CD4-positive, CD25-positive, alpha-beta regulatory T cell (primary cell): Measurements from ENCODE around the gene RTN3. TPM values are rescaled to one million over a fixed set of nuclear protein-coding genes. Genes with fewer than 3 reads are reported as not detected.
A peak's percentile ranks its signal among the peaks of the same experiment; 100 is the strongest.

Source experiments
- ATAC-seq, 2 donors: fragments of 150-1000 bp; cut with Tn5 transposase; one replicate each; pipeline ENCODE4 v1.10.0; 2021; ENCODE audit warnings: low read depth in 2 of 2, moderate number of reproducible peaks in 2 of 2, moderate library complexity in 1 of 2
- DNase-seq, 3 donors: peaks; one replicate each; pipeline versions ENCODE4 v3.0.0 to v3.0.0-alpha.2; 2012 to 2022; ENCODE audit warnings: mixed read lengths in 1 of 3
- H3K27ac ChIP-seq: one replicate; pipeline ENCODE4 v1.7.0; 2013; ENCODE audit warnings: mild to moderate bottlenecking, low read length; ENCODE audit not compliant: insufficient read depth, poor library complexity, severe bottlenecking
- H3K27me3 ChIP-seq: one replicate; pipeline ENCODE4 v1.7.0; 2013; ENCODE audit warnings: low read length; ENCODE audit not compliant: control insufficient read depth, insufficient read depth
- H3K36me3 ChIP-seq: one replicate; pipeline ENCODE4 v1.7.0; 2013; ENCODE audit warnings: mild to moderate bottlenecking, low read length, moderate library complexity; ENCODE audit not compliant: control insufficient read depth, insufficient read depth
- H3K4me1 ChIP-seq: 2 replicates; pipeline ENCODE4 v1.7.0; 2013; ENCODE audit warnings: mild to moderate bottlenecking, low read length; ENCODE audit not compliant: insufficient read depth, control insufficient read depth, poor library complexity, severe bottlenecking
- H3K4me3 ChIP-seq: one replicate; pipeline ENCODE4 v1.7.0; 2013; ENCODE audit warnings: low read depth, mild to moderate bottlenecking, low read length, moderate library complexity
- H3K9me3 ChIP-seq, 2 experiments: 1 replicate in 1 of 2; 2 replicates in 1 of 2; pipeline ENCODE4 v1.7.0; 2013; ENCODE audit warnings: low read length in 2 of 2, mild to moderate bottlenecking in 1 of 2, moderate library complexity in 1 of 2; ENCODE audit not compliant: control insufficient read depth in 2 of 2
- H3K27ac Mint-ChIP-seq, 3 donors: one replicate each; pipeline ENCODE4 v1.8.0; 2020 to 2022; ENCODE audit warnings: mild to moderate bottlenecking in 3 of 3, mixed read lengths in 3 of 3, moderate library complexity in 2 of 3
- H3K27me3 Mint-ChIP-seq: one replicate; pipeline ENCODE4 v1.8.0; 2022; ENCODE audit warnings: mild to moderate bottlenecking, mixed read lengths
- H3K36me3 Mint-ChIP-seq: one replicate; pipeline ENCODE4 v1.8.0; 2020; ENCODE audit warnings: mixed read lengths
- H3K4me1 Mint-ChIP-seq, 4 donors: one replicate each; pipeline ENCODE4 v1.8.0; 2020 to 2022; ENCODE audit warnings: mixed read lengths in 4 of 4, mild to moderate bottlenecking in 1 of 4
- H3K4me3 Mint-ChIP-seq, 4 donors: one replicate each; pipeline ENCODE4 v1.8.0; 2020 to 2022; ENCODE audit warnings: mild to moderate bottlenecking in 4 of 4, mixed read lengths in 4 of 4, moderate library complexity in 3 of 4
- H3K9me3 Mint-ChIP-seq, 7 donors: one replicate each; pipeline ENCODE4 v1.8.0; 2020 to 2022; ENCODE audit warnings: mixed read lengths in 7 of 7, mild to moderate bottlenecking in 3 of 7, moderate library complexity in 2 of 7
- polyA plus RNA-seq, 4 donors: library from polyadenylated mRNA; unstranded; fragments of 300-500 nt; fragmentation: Illumina TruSeq; gene quantifications; one replicate each; pipeline ENCODE4 v1.2.3, GENCODE V29; 2021
- total RNA-seq: library from RNA; stranded (reverse); gene quantifications from one replicate; pipeline ENCODE4 v1.2.3, GENCODE V29; 2022

Gene RTN3
- total and polyA plus RNA-seq, 5 donors from 2014 or later, result 33.2 to 63.6 (median 47.2) TPM

DNA sequence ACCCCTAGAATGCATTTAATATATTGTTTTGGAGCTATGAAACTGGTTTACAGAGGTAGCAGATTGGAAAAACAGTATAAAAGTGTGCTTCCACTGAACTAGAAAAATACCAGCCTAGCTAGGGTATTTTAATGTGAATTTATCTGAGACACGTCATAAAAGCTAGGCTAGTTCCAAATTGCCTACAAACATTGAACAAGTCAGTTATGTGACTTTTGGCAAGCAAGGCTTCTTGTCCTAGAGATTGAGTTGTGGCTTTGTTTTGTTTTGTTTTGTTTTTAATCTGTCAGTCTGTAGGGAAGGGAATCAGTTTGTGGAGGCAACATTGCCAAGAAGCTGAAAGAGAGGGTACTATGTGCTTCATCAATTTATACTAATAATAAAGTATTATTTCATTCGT lies 24.2 kb downstream of the RTN3 start:
- no peaks in the 10 kb centered on the region for H3K9me3 ChIP-seq
- H3K4me1 ChIP-seq, result no peaks in the 10 kb centered on the region
- H3K27me3 ChIP-seq, result no peaks in the 10 kb centered on the region
- no peak overlapping the region for H3K27ac ChIP-seq
- Mint-ChIP-seq H3K4me3 (no peak overlapping the region), H3K27ac (no peak overlapping the region), H3K27me3 (no peaks in the 10 kb centered on the region), H3K36me3 (peaks cover 4% of the 10 kb centered on the region), H3K4me1 (peaks cover 9 to 18% (median 15%) of the 10 kb centered on the region in 4 donors), H3K9me3 (no peaks in the 10 kb centered on the region)
- no peak for ATAC-seq
- no peak overlapping the region for H3K4me3 ChIP-seq
- no peak for DNase-seq
- H3K36me3 ChIP-seq, result peaks cover 2% of the 10 kb centered on the region

DNA sequence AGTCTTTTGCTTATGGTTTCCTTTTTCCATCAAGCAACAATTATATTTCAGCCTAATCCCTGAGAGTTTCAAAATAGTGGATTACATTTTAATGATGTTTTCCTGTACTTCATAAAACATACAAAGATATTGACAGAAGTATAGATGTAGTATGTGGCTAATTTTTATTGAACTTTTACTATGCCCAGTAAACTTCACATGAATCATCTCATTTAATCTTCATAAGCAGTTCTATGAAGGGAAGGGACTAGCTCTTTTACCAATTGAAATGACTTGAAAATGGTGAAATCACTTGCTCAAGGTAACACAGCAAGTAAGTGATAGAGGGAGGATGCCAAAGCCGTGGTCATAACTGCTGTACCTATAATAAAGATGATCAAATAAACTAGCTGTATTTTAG lies 27.5 kb downstream of the RTN3 start:
- Mint-ChIP-seq H3K27ac (peak overlapping the region in 2 of 3 donors; percentile 33 to 76), H3K4me1 (peaks cover 11 to 22% (median 15%) of the 10 kb centered on the region in 4 donors), H3K9me3 (no peaks in the 10 kb centered on the region), H3K27me3 (no peaks in the 10 kb centered on the region), H3K4me3 (no peak overlapping the region), H3K36me3 (peaks cover 3% of the 10 kb centered on the region)
- no peaks in the 10 kb centered on the region for H3K27me3 ChIP-seq
- peaks cover 2% of the 10 kb centered on the region for H3K36me3 ChIP-seq
- H3K27ac ChIP-seq, result no peak overlapping the region
- DNase-seq, result no peak
- no peak overlapping the region for H3K4me3 ChIP-seq
- no peak for ATAC-seq
- no peaks in the 10 kb centered on the region for H3K4me1 ChIP-seq
- H3K9me3 ChIP-seq, result no peaks in the 10 kb centered on the region

DNA sequence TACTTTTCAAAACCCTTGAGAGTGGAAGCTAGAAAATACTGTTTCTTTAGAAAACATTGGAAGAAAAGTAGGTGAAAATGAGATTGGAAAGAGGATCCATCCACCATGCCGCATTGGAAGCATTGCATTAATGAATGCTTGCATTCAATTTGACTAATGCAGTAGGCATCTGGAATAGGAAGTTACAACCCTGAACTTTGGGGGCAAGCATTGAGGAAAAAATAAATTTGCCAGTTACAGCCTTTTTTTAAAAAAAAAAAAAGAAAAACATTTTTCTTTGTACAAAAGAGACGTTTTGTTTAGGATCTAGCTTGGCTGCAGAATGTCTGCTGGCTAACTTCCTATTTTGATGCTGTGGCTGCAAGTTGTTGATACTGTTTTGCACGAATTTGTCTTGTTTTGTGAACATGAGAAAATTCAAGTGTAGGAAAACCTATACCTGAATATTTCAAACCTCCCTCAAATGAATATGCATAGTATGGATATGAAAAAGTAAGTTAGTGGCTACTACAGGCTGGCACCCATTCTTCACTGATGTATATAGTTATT lies 28.1 kb downstream of the RTN3 start:
- DNase-seq (no peak), ATAC-seq (no peak)
- no peaks in the 10 kb centered on the region for H3K27me3 ChIP-seq
- no peak overlapping the region for H3K27ac Mint-ChIP-seq
- peaks cover 4% of the 10 kb centered on the region for H3K36me3 Mint-ChIP-seq
- no peak overlapping the region for H3K4me3 ChIP-seq
- no peak overlapping the region for H3K27ac ChIP-seq
- H3K9me3 ChIP-seq, result no peaks in the 10 kb centered on the region
- peaks cover 11 to 22% (median 16%) of the 10 kb centered on the region in 4 donors for H3K4me1 Mint-ChIP-seq
- peaks cover 2% of the 10 kb centered on the region for H3K36me3 ChIP-seq
- H3K9me3 Mint-ChIP-seq, result no peaks in the 10 kb centered on the region
- H3K27me3 Mint-ChIP-seq, result no peaks in the 10 kb centered on the region
- H3K4me1 ChIP-seq, result no peaks in the 10 kb centered on the region
- H3K4me3 Mint-ChIP-seq, result no peak overlapping the region

DNA sequence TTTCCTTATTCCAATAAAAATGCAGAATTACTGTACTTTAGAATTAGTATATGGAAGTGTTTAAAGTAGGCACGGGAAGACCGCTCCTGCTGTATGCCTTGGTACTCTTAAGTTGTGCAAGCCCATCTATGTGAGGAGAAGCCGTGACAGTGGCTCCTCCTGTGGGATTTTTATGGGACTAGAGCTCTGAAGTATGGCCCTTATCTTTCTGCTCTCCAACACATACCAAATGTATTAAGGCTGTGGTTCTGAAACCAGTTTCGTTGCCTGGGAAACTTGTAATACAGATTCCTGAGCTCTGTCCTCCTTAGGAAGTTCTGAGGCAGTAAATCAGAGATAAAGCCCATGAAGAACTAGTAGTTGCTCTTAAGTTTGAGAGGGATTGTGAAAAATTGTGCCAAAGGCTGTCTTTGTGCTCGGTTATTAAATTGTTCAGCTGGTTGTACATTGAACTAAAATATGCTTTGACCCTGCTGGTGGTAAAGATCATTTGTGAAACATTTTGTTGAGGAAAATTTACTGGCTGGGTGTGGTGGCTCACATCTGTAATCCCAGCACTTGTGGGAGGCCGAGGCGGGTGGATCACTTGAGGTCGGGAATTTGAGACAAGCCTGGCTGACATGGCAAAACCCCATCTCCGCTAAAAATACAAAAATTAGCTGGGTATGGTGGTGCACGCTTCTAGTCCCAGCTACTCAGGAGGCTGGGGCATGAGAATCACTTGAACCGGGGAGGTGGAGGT lies 29.3 kb downstream of the RTN3 start:
- Histone ChIP-seq H3K4me1 (no peaks in the 10 kb centered on the region), H3K9me3 (no peaks in the 10 kb centered on the region), H3K36me3 (no peaks in the 10 kb centered on the region), H3K27ac (no peak overlapping the region), H3K27me3 (no peaks in the 10 kb centered on the region), H3K4me3 (no peak overlapping the region)
- DNase-seq, result no peak
- Mint-ChIP-seq H3K27ac (peak overlapping the region; percentile 36 to 79 (median 64)), H3K9me3 (no peaks in the 10 kb centered on the region), H3K4me1 (peaks cover 11 to 22% (median 16%) of the 10 kb centered on the region in 4 donors), H3K27me3 (no peaks in the 10 kb centered on the region), H3K36me3 (peaks cover 6% of the 10 kb centered on the region), H3K4me3 (no peak overlapping the region)
- ATAC-seq, result no peak

DNA sequence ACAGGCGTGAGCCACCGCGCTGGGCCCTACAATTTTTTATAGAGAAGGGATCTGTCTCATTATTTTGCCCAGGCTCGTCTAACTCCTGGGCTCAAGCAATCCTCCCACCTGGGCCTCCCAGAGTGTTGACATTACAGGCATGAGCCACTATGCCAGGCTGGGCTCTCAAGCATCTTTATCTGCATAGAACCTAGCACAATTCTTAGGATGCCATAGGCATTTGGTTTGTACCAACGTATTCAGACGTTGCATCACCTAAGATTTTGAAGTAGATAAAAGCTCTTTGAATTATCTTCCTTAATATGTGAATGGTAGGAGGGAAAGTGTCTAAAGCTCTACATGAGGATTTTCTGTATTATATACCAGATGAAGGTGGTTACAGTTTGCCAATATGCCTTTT lies 30.5 kb downstream of the RTN3 start:
- H3K4me3 Mint-ChIP-seq, result no peak overlapping the region
- Histone ChIP-seq H3K27ac (no peak overlapping the region), H3K4me1 (no peaks in the 10 kb centered on the region), H3K9me3 (no peaks in the 10 kb centered on the region), H3K36me3 (no peaks in the 10 kb centered on the region), H3K27me3 (no peaks in the 10 kb centered on the region), H3K4me3 (no peak overlapping the region)
- H3K4me1 Mint-ChIP-seq, result peaks cover 11 to 22% (median 16%) of the 10 kb centered on the region in 4 donors
- H3K27ac Mint-ChIP-seq, result peak overlapping the region in 1 of 3 donors; percentile 20
- no peak for DNase-seq
- H3K27me3 Mint-ChIP-seq, result no peaks in the 10 kb centered on the region
- H3K36me3 Mint-ChIP-seq, result peaks cover 6% of the 10 kb centered on the region
- ATAC-seq, result no peak
- no peaks in the 10 kb centered on the region for H3K9me3 Mint-ChIP-seq

DNA sequence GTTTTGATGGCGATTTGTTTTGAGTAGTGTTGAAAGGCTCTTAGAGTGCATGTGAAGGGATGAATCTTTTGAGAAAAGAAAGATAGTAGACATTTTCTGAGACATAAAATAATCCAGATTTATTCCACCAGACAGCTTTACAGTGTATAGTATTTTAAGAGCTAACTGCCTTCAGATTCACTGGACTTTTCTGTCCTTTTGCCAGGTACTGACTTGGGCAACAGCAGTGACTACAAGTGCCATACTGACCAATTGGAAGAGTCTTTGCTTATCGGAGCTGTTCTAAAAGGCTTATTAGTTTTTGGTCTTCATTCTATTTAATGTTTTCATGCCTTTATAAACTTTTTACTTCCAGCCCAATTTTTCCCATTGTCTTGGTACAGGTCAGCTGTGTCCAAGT lies 32.5 kb downstream of the RTN3 start:
- Histone ChIP-seq H3K36me3 (no peaks in the 10 kb centered on the region), H3K27ac (no peak overlapping the region), H3K27me3 (no peaks in the 10 kb centered on the region), H3K4me3 (no peak overlapping the region), H3K4me1 (no peaks in the 10 kb centered on the region), H3K9me3 (no peaks in the 10 kb centered on the region)
- ATAC-seq, result no peak
- peaks cover 13 to 21% (median 17%) of the 10 kb centered on the region in 4 donors for H3K4me1 Mint-ChIP-seq
- no peak for DNase-seq
- H3K36me3 Mint-ChIP-seq, result peaks cover 8% of the 10 kb centered on the region
- H3K27ac Mint-ChIP-seq, result no peak overlapping the region
- no peaks in the 10 kb centered on the region for H3K27me3 Mint-ChIP-seq
- no peaks in the 10 kb centered on the region for H3K9me3 Mint-ChIP-seq
- no peak overlapping the region for H3K4me3 Mint-ChIP-seq

DNA sequence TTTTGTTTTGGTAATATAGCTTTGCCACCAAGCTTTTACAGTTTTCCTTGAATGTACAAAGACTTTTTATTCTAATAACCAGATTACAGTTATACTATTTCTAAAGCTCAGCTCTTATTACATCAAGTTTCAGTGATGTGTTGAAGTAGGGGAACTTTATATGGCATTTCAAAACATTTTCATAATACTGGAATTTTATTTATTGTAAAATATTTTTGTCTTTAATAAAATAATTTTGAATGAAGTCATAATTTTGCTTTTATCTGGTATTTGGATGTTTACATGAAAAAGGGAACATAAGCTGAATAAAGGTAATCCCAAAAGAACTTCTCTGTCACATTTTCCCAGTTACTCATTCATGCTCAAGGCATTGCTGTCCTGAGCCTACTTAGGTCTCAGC lies 34.7 kb downstream of the RTN3 start:
- no peak for ATAC-seq
- H3K4me3 ChIP-seq, result no peak overlapping the region
- no peaks in the 10 kb centered on the region for H3K9me3 ChIP-seq
- H3K36me3 Mint-ChIP-seq, result peaks cover 8% of the 10 kb centered on the region
- no peak overlapping the region for H3K27ac Mint-ChIP-seq
- H3K27me3 ChIP-seq, result no peaks in the 10 kb centered on the region
- peaks cover 3% of the 10 kb centered on the region for H3K36me3 ChIP-seq
- H3K4me1 Mint-ChIP-seq, result peaks cover 8 to 13% (median 12%) of the 10 kb centered on the region in 4 donors
- H3K9me3 Mint-ChIP-seq, result no peaks in the 10 kb centered on the region
- H3K4me1 ChIP-seq, result no peaks in the 10 kb centered on the region
- H3K27ac ChIP-seq, result no peak overlapping the region
- no peak for DNase-seq
- no peak overlapping the region for H3K4me3 Mint-ChIP-seq
- H3K27me3 Mint-ChIP-seq, result no peaks in the 10 kb centered on the region

DNA sequence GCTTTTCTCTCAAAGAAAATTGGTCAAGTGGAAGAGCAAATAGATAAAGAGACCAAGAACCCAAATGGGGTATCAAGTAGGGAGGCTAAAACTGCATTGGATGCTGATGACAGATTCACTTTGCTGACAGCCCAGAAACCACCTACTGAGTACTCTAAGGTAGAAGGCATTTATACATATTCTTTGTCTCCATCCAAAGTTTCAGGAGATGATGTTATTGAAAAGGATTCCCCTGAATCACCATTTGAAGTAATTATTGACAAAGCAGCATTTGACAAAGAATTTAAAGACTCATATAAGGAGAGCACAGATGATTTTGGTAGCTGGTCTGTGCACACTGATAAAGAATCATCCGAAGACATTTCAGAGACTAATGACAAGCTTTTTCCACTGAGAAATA lies 37.7 kb downstream of the RTN3 start:
- Histone ChIP-seq H3K27me3 (no peaks in the 10 kb centered on the region), H3K9me3 (no peaks in the 10 kb centered on the region), H3K27ac (no peak overlapping the region), H3K4me1 (no peaks in the 10 kb centered on the region), H3K36me3 (peaks cover 3% of the 10 kb centered on the region), H3K4me3 (no peak overlapping the region)
- ATAC-seq (no peak), DNase-seq (no peak)
- Mint-ChIP-seq H3K9me3 (no peaks in the 10 kb centered on the region), H3K36me3 (peaks cover 8% of the 10 kb centered on the region), H3K27ac (no peak overlapping the region), H3K4me1 (peaks cover 6 to 24% (median 10%) of the 10 kb centered on the region in 4 donors), H3K27me3 (no peaks in the 10 kb centered on the region), H3K4me3 (no peak overlapping the region)
